Activated CD8-positive, alpha-beta T cell treated with anti-CD3 and anti-CD28 coated beads, Interleukin-2, amount 10 ng/mL, durations not matched to agents 7 days and 5 days (primary cell): ENCODE results near the gene FAM8A1. TPM values are rescaled to one million over a fixed set of nuclear protein-coding genes. Genes with fewer than 3 reads are reported as not detected.
"Not testable (repeated sequence)": the region's sequence is repeated elsewhere in the genome, so short reads cannot be mapped to it uniquely, and the experiment has no call there.

ENCODE experiments used
- ATAC-seq: fragments of 150-1000 bp; cut with Tn5 transposase; one replicate; pipeline ENCODE4 v1.10.0; 2021; ENCODE audit warnings: moderate library complexity
- CTCF ChIA-PET: fragments of 350-600 bp; sonication (Branson Sonifier 250); formaldehyde crosslinking; loops from one replicate; lab custom pipeline; 2021; ENCODE audit warnings: antibody characterized with exemption; lab: Charles Lee
- POLR2A ChIA-PET: fragments of 350-600 bp; sonication (Branson Sonifier 250); formaldehyde crosslinking; loops from one replicate; lab custom pipeline; 2021; ENCODE audit warnings: antibody characterized with exemption; lab: Charles Lee
- DNase-seq: peaks from one replicate; pipeline ENCODE4 v3.0.0-alpha.2; 2020
- H3K27ac Mint-ChIP-seq: one replicate; pipeline ENCODE4 v1.8.0; 2021; ENCODE audit warnings: mild to moderate bottlenecking, mixed read lengths
- H3K27me3 Mint-ChIP-seq: one replicate; pipeline ENCODE4 v1.8.0; 2021; ENCODE audit warnings: low read depth, mixed read lengths
- H3K36me3 Mint-ChIP-seq: one replicate; pipeline ENCODE4 v1.8.0; 2021; ENCODE audit warnings: low read depth, mixed read lengths
- H3K4me1 Mint-ChIP-seq: one replicate; pipeline ENCODE4 v1.8.0; 2021; ENCODE audit warnings: low read depth, mixed read lengths
- H3K4me3 Mint-ChIP-seq: one replicate; pipeline ENCODE4 v1.8.0; 2021; ENCODE audit warnings: mild to moderate bottlenecking, mixed read lengths
- H3K9me3 Mint-ChIP-seq: one replicate; pipeline ENCODE4 v1.8.0; 2022; ENCODE audit warnings: mixed read lengths; ENCODE audit not compliant: insufficient read depth
- total RNA-seq, 2 experiments: library from RNA; stranded (reverse); gene quantifications; one replicate each; pipeline ENCODE4 v1.2.3, GENCODE V29; 2021

Gene FAM8A1, protein sequence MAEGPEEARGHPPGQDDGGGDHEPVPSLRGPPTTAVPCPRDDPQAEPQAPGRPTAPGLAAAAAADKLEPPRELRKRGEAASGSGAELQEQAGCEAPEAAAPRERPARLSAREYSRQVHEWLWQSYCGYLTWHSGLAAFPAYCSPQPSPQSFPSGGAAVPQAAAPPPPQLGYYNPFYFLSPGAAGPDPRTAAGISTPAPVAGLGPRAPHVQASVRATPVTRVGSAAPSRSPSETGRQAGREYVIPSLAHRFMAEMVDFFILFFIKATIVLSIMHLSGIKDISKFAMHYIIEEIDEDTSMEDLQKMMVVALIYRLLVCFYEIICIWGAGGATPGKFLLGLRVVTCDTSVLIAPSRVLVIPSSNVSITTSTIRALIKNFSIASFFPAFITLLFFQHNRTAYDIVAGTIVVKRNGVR
- 1 to 10 TPM; 6.2 TPM for total RNA-seq

DNA sequence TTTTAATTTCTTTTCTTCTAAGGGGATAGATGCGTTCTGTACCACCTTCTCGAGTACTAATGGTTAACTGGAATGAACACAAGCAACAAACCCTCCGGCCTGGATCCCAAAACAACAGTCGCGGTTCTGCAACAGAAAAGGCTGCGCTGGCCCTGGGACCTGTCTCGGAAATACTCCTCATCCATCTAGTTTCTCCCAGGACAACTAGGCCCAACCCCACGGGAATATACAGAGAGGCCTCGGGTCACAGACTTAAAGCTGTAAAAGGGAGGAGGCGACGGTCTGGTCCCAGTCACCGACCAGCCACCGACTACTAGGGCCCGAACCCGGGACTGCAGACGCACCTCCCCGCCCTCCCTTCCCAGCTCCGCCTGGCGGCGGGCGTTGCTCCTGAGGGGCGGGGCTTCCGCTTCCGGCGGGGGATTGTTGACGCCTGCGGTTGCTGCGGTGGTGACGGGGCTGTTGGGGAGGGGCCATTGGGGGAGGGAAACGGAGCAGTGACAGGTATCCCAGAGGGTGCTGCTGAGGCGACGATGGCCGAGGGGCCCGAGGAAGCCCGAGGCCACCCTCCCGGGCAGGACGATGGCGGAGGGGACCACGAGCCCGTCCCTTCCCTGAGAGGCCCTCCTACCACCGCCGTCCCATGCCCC lies at the start of gene FAM8A1:
FAM8A1 (plus strand) TSS at position 426 of the 650 bp plus-strand sequence; CDS start at position 534, 108 bp downstream.
- DNase-seq (peak; percentile 97), ATAC-seq (peak; percentile 85)
- peak within 1 kb of the TSS; percentile 89 for H3K27ac Mint-ChIP-seq
- no peaks in the 10 kb centered on the region for H3K9me3 Mint-ChIP-seq
- CTCF ChIA-PET: interaction anchor here (0.7 to 2.7 kb wide), 7 partner anchors 8 to 218 kb away, joined by 3 to 12 read pairs (median 4); no protein-coding TSS in a partner anchor
- H3K4me1 Mint-ChIP-seq: peaks cover 41% of the 10 kb centered on the region
- POLR2A ChIA-PET: interaction anchor here (0.6 to 4.7 kb wide), 9 partner anchors 11 to 115 kb away, joined by 3 to 39 read pairs (median 3); partner anchors contain the start of gene NUP153
- H3K36me3 Mint-ChIP-seq: peaks cover 20% of the 10 kb centered on the region
- no peaks in the 10 kb centered on the region for H3K27me3 Mint-ChIP-seq
- H3K4me3 Mint-ChIP-seq: peak within 1 kb of the TSS; percentile 82

DNA sequence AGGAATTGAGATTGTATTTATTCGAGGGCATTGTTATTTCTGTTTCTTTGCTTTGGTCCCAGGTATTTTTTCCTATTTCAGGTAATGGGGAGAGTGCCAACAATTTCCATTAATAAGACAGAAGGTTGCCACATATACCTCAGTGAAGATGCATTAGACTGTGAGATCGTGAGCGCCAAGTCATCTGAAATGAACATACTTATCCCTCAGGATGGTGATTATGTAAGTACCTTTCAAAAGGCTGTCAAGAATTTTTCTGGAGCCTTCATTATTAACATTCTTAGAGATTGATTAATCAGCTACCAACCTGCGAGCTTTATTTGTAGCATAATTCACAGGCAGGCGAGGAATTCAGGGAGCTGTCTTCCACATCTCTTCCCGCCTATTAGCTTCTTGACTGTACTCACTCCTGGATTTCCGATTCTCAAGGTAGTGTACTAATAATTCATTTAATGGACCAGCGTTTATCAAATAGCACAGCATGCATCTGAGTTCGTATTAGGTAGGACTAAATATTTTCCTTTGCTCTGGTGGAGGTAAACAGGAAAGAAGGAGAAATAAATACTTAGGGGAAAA lies 48.6 kb upstream of the FAM8A1 start:
- Mint-ChIP-seq H3K4me3 (no peak overlapping the region), H3K27ac (no peak overlapping the region), H3K9me3 (no peaks in the 10 kb centered on the region), H3K36me3 (no peaks in the 10 kb centered on the region), H3K4me1 (no peaks in the 10 kb centered on the region), H3K27me3 (peaks cover 2% of the 10 kb centered on the region)
- POLR2A ChIA-PET: no interaction called here
- ATAC-seq (no peak), DNase-seq (no peak)
- CTCF ChIA-PET: no interaction called here

DNA sequence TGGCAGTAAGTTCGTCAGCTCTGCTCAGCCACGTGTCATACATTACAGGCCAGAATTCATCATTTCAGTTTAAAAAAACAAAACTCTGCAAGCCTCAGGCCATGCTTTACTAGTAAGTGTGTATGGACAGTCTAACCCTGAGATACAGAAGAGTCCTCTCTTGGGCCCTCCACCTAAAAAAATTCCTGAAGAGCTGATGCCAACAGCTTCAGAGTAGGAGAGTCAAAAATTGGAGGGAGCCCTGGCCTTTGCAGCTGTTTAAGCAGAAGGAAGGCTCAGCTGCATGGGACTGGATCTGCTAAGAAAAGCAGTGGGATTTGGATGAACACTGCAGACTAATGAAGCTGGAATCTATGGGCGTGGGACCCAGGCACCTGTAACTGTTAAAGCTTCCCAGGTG lies 47.2 kb upstream of the FAM8A1 start:
- Mint-ChIP-seq H3K9me3 (no peaks in the 10 kb centered on the region), H3K27ac (no peak overlapping the region), H3K27me3 (peaks cover 2% of the 10 kb centered on the region), H3K36me3 (no peaks in the 10 kb centered on the region), H3K4me1 (no peaks in the 10 kb centered on the region), H3K4me3 (no peak overlapping the region)
- no peak for ATAC-seq
- CTCF ChIA-PET: no interaction called here
- no peak for DNase-seq
- POLR2A ChIA-PET: no interaction called here

DNA sequence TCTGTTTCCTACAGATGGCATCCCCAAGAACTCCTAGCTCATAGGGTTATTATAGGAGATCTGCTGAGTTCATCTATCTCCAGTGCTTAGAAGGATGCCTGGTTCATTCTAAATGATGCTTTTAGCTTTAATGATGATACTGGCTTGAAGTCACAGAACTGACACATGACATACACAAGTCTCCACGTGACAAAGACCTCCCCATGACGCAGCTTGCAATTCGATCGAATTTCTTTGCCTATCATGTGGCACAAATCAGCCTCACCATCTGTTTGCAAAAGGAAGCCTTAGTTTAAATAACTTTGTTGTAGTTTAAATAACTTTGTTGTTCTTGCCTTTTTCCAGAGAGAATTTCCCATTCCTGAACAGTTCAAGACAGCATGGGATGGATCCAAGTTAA lies 44.1 kb upstream of the FAM8A1 start:
- no peak for ATAC-seq
- Mint-ChIP-seq H3K9me3 (no peaks in the 10 kb centered on the region), H3K4me1 (no peaks in the 10 kb centered on the region), H3K36me3 (no peaks in the 10 kb centered on the region), H3K4me3 (no peak overlapping the region), H3K27ac (no peak overlapping the region), H3K27me3 (no peaks in the 10 kb centered on the region)
- DNase-seq: no peak
- CTCF ChIA-PET: no interaction called here
- POLR2A ChIA-PET: no interaction called here

DNA sequence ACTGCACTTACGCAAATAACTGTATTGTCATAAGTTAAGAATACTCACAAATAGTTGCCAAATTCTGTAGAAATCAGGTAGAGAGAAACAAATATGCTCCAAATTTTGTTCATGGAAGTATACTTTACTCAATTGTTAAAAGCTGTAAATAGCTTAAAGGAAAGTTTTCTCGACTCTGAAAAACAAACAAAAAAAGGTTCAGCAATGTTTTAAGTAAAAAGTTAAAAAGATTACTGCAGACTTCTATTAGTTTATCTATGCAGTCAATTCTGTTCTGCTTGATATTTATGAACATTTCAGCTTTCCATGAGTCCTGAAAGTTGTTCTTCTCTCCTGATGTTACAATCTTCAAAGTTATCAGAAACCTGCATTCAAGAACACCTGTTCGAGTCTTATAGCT lies 37.5 kb upstream of the FAM8A1 start:
- DNase-seq (no peak), ATAC-seq (no peak)
- Mint-ChIP-seq H3K27me3 (no peaks in the 10 kb centered on the region), H3K9me3 (peaks cover 28% of the 10 kb centered on the region), H3K4me3 (no peak overlapping the region), H3K36me3 (no peaks in the 10 kb centered on the region), H3K27ac (no peak overlapping the region), H3K4me1 (no peaks in the 10 kb centered on the region)
- ChIA-PET CTCF (no interaction called here), POLR2A (no interaction called here)

DNA sequence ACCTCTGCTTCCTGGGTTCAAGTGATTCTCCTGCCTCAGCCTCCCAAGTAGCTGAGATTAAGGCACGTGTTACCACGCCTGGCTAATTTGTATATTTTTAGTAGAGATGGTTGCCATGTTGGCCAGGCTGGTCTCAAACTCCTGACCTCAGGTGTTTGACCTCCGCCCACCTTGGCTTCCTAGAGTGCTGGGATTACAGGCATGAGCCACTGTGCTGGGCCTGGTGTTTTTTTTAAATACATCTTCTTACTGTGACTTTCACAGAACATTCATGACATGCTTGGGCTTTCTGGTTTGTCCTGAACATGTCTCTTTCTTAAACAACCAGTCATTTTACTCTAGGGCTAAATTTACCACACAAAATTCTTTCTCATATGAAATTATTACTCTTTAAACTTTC lies 34.7 kb upstream of the FAM8A1 start:
- Mint-ChIP-seq H3K9me3 (peaks cover 28% of the 10 kb centered on the region), H3K36me3 (no peaks in the 10 kb centered on the region), H3K27me3 (peaks cover 2% of the 10 kb centered on the region), H3K4me1 (no peaks in the 10 kb centered on the region), H3K27ac (no peak overlapping the region), H3K4me3 (no peak overlapping the region)
- CTCF ChIA-PET: no interaction called here
- POLR2A ChIA-PET: no interaction called here
- ATAC-seq (no peak), DNase-seq (no peak)

DNA sequence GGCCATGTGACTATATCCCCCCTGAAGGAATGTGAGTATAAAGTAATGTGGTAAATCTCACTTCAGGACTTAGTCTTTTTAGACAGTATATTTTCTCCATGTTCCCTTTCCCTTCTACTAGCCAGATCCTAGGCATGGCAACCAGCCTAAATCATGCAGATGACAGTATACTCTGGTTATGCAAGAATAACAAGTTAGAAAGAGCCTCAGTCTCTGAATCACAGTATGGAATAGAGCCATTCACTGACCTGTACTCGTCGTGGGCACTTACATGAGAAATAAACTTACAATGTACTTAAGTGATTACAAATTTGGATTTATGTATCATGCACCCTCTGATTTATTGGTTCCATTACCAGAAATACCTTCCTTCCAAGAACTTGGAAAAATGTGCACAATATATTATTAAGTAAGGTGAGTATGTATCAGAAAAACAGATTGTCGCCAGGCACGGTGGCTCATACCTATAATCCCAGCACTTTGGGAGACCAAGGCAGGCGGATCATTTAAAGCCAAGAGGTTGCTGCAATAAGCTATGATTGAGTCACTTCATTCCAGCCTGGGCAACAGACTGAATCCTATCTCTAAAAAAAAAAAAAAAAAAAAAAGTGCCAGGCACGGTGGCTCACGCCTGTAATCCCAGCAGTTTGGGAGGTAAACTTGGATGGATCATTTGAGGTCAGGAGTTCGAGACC lies 25.1 kb upstream of the FAM8A1 start:
- H3K4me3 Mint-ChIP-seq: no peak overlapping the region
- DNase-seq (no peak), ATAC-seq (no peak)
- H3K27me3 Mint-ChIP-seq: peaks cover 12% of the 10 kb centered on the region
- CTCF ChIA-PET: interaction anchor here (1.1 kb wide), 1 partner anchor 9 kb away, joined by 3 read pairs; no protein-coding TSS in a partner anchor
- H3K9me3 Mint-ChIP-seq: no peaks in the 10 kb centered on the region
- H3K27ac Mint-ChIP-seq: no peak overlapping the region
- POLR2A ChIA-PET: no interaction called here
- H3K4me1 Mint-ChIP-seq: no peaks in the 10 kb centered on the region
- no peaks in the 10 kb centered on the region for H3K36me3 Mint-ChIP-seq

DNA sequence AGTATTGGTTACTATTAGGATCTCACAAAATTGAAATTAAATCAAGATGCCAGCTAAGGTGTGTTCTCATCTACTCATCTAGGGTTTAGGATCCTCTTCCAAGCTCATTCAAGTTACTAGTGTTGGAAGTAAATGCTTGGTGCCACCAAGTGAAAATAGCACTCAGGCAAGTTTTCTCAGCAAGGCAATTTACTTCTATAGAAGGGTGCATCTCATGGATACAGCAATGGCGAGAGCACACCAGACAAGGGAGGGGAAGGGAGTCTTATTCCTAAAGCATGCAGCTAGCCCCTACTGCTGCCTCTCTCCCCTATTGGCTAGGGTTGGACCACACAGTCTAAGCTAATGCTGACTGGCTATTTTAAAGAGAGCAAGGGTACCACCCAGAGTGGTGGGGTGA lies 23.0 kb upstream of the FAM8A1 start:
- CTCF ChIA-PET: no interaction called here
- H3K36me3 Mint-ChIP-seq: no peaks in the 10 kb centered on the region
- POLR2A ChIA-PET: no interaction called here
- no peak overlapping the region for H3K27ac Mint-ChIP-seq
- peaks cover 3% of the 10 kb centered on the region for H3K4me1 Mint-ChIP-seq
- no peak overlapping the region for H3K4me3 Mint-ChIP-seq
- DNase-seq: no peak
- no peaks in the 10 kb centered on the region for H3K9me3 Mint-ChIP-seq
- ATAC-seq: no peak
- peaks cover 17% of the 10 kb centered on the region for H3K27me3 Mint-ChIP-seq

DNA sequence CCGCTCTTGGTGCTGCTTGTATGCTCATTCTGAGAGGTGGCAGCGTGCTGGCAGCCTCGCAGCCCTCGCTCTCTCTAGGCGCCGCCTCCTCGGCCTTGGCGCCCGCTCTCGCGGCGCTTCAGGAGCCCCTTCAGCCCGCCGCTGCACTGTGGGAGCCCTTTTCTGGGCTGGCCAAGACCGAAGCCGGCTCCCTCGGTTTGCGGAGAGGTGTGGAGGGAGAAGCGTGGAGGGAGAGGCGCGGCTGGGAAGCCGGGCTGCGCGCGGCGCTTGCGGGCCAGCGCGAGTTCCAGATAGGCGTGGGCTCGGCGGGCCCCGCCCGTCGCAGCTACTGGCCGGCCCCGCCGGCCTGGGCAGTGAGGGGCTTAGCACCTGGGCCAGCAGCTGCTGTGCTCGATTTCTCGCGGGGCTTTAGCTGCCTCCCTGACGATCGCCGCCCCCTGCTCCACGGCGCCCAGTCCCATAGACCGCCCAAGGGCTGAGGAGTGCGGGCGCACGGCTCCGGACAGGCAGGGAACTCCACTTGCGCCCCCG lies 19.5 kb upstream of the FAM8A1 start:
- Mint-ChIP-seq H3K9me3 (no peaks in the 10 kb centered on the region), H3K27me3 (peaks cover 17% of the 10 kb centered on the region), H3K4me1 (peaks cover 7% of the 10 kb centered on the region), H3K27ac (no peak overlapping the region), H3K36me3 (no peaks in the 10 kb centered on the region), H3K4me3 (peak overlapping the region; percentile 37)
- POLR2A ChIA-PET: no interaction called here
- DNase-seq (peak; percentile 33), ATAC-seq (peak; percentile 80)
- CTCF ChIA-PET: interaction anchor here (0.7 to 2.0 kb wide), 4 partner anchors 224 to 424 kb away, joined by 3 to 5 read pairs (median 4); no protein-coding TSS in a partner anchor

DNA sequence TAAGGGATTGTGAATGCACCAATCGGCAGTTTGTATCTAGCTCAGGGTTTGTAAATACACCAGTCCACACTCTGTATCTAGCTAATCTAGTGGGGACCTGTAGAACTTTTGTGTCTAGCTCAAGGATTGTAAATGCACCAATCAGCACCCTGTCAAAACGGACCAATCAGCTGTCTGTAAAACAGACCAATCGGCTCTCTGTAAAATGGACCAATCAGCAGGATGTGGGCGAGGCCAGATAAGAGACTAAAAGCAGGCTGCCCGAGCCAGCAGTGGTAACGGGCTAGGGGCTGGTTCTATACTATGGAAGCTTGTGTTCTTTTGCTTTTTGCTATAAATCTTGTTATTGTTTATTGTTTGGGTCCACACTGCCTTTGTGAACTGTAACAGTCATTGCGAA lies 18.8 kb upstream of the FAM8A1 start:
- ATAC-seq, H3K9me3 Mint-ChIP-seq, H3K4me1 Mint-ChIP-seq, POLR2A ChIA-PET, DNase-seq, H3K36me3 Mint-ChIP-seq, H3K27ac Mint-ChIP-seq: not testable (repeated sequence)
- Mint-ChIP-seq H3K27me3 (peaks cover 17% of the 10 kb centered on the region), H3K4me3 (peak overlapping the region; percentile 10)
- CTCF ChIA-PET: interaction anchor here (0.7 to 2.0 kb wide), 4 partner anchors 223 to 425 kb away, joined by 3 to 5 read pairs (median 4); no protein-coding TSS in a partner anchor

DNA sequence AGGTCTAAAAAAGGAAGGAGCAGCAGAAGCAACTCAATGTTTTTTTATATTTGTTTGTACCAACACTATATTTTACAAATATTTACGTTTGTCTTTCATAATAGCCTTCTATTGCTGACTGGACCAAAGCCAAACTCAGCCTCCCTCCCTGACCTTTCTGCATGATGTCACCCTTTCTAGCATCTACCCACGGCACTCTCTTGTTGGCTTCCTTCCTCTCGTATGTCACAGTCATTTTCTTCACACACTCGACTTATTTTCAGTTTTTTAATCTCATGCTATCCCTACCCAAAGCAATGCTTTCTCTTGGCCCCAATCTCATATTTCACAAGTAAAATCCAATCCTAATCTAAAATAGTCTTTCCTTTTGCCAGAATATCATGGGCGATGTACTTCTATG lies 16.3 kb upstream of the FAM8A1 start:
- POLR2A ChIA-PET: interaction anchor here (0.6 kb wide), 2 partner anchors 16 to 253 kb away, joined by 3 read pairs; partner anchors contain the start of gene FAM8A1
- peaks cover 7% of the 10 kb centered on the region for H3K4me1 Mint-ChIP-seq
- H3K4me3 Mint-ChIP-seq: no peak overlapping the region
- no peaks in the 10 kb centered on the region for H3K36me3 Mint-ChIP-seq
- H3K9me3 Mint-ChIP-seq: no peaks in the 10 kb centered on the region
- CTCF ChIA-PET: interaction anchor here (0.6 to 2.0 kb wide), 16 partner anchors 8 to 449 kb away, joined by 3 to 13 read pairs (median 4); no protein-coding TSS in a partner anchor
- DNase-seq (no peak), ATAC-seq (no peak)
- H3K27ac Mint-ChIP-seq: no peak overlapping the region
- H3K27me3 Mint-ChIP-seq: peaks cover 10% of the 10 kb centered on the region
